IPS DF 4.7 (cell line): ENCODE data around the gene CHTOP.
"Not testable (repeated sequence)": the region's sequence is repeated elsewhere in the genome, so short reads cannot be mapped to it uniquely, and the experiment has no call there.

Source experiments
- DNase-seq: peaks from one replicate; pipeline ENCODE4 v3.0.0-alpha.2; 2013; ENCODE audit warnings: low spot score; ENCODE audit errors: extremely low read depth

Gene CHTOP

DNA sequence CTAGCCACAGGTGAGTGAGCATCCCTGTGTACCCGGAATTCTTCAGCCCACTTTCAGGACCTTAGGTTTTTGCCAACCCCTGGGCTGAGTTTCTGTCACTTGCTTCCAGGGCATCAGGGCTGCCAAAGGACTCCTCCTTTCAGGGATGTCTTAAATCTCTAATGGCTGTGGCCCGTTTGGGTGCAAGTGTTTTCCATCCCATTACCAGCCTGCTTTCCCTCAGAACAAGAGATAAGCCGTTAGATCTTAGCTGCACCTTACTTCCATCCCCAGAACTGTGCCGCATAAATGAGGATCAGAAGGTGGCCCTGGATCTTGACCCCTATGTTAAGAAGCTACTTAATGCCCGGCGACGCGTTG lies 25.3 kb downstream of the CHTOP start:
- DNase-seq = no peak

DNA sequence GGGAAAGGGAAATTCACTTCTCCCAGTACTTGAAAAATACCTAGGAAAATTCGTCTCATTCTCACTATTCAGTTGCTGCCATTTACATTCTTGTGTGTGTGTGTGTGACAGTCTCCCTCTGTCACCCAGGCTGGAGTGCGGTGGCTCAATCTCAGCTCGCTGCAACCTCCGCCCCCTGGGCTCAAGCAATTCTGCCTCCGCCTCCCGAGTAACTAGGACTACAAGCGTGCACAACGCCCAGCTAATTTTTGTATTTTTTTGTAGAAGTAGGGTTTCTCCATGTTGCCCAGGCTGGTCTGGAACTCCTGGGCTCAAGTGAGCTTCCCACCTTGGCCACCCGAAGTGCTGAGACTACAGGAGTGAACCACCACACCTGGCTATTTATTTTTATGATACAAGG lies 25.8 kb downstream of the CHTOP start:
- no peak for DNase-seq

- no peak for DNase-seq
Measured at GRCh38 chr1:153661111-153661708, 27.3 kb downstream of the CHTOP start.

DNA sequence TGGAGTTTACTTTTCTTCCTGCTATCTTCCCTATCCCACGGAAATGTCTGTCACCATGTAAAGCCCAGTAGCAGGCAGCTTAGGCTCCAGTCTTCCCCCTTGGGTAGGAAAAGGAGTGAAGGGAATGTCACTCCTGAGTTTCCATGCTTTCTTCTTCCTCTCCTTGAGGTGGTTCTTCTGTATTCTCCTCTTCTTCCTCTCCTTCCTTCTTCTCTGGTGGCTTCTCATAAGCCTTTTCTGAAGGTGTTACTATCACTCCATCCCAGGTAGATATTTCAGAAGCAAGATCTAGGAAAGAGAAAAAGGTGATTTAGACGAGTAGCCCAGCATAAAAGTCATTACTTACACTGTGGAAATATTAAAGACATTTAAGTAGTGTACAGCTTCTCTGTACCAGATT lies 28.4 kb downstream of the CHTOP start:
- DNase-seq = no peak

- DNase-seq = no peak
Measured at GRCh38 chr1:153663211-153663610, 29.3 kb downstream of the CHTOP start.

GRCh38 chr1:153667439-153667838 lies 33.6 kb downstream of the CHTOP start:
- DNase-seq = no peak

DNA sequence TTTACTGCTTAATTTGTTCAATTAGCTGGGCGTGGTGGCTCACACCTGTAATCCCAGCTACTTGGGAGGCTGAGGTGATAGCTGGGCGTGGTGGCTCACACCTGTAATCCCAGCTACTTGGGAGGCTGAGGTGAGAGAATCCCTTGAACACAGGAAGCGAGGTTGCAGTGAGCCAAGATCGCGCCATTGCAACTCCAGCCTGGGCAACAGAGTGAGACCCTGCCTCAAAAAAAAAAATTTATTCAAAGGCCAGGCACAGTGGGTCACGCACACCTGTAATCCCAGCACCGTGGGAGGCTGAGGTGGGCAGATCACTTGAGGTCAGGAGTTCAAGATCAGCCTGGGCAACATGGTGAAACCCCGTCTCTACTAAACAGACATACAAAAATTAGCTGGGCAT lies 34.8 kb downstream of the CHTOP start:
- DNase-seq = not testable (repeated sequence)

- DNase-seq = no peak
Measured at GRCh38 chr1:153669606-153670005, 35.7 kb downstream of the CHTOP start.

GRCh38 chr1:153670257-153670858 lies 36.5 kb downstream of the CHTOP start:
- no peak for DNase-seq

DNA sequence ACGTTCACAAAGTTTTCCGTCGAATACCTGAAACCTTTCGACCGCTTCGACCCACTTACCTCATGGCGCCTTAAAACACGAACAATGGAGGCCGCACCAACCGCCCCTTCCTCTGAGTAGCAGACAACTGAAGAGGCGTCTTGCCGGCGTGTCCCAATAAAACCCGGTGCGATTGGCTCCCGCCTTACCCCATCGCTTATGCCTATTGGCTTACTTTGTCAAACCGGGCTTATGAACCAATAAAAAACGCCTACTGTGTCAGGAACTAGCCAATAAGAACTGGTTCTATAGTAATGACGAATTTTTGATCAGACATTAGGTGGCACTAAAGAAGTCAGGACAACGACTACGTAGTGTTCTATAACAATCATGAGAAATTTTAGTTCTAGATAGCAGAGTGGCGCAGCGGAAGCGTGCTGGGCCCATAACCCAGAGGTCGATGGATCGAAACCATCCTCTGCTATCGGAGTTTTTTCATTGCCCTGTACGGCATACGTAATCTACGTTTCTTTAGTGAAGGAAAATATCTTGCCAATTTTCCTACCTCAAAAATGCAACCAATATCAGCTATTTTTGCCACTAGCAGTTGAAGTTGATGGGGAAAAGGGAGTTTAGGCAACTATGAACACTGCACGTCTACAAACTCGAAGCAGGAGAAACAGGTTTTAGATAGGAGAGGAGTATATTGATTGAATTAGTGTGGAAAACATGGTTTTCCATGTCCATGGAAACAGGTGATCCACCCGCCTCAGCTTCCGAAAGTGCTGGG lies 37.2 kb downstream of the CHTOP start, which contains the start of gene ILF2:
ILF2 (minus strand) TSS at position 135 of the 769 bp plus-strand sequence; CDS start at position 64, 71 bp downstream.
- peak; percentile 99 for DNase-seq

- not testable (repeated sequence) for DNase-seq
Measured at GRCh38 chr1:153671628-153672353, 37.9 kb downstream of the CHTOP start.

DNA sequence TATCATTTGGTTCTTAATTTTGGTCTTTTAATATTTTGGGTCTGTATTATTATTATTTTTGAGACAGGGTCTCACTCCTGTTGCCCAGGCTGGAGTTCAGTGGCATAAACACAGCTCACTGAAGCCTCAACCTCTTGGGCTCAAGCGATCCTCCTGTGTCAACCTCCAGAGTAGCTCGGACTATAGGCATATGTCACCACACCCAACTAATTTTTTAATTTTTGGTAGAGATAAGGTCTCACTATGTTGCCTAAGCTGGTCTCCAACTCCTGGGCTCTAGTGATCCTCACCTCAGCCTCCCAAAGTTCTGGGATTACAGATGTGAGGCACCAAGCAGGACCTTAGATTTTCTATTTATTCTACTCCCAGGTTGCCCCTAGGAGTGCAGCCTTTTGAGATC lies 39.6 kb downstream of the CHTOP start:
- DNase-seq = no peak

- no peak for DNase-seq
Measured at GRCh38 chr1:153677718-153678518, 44.1 kb downstream of the CHTOP start.

DNA sequence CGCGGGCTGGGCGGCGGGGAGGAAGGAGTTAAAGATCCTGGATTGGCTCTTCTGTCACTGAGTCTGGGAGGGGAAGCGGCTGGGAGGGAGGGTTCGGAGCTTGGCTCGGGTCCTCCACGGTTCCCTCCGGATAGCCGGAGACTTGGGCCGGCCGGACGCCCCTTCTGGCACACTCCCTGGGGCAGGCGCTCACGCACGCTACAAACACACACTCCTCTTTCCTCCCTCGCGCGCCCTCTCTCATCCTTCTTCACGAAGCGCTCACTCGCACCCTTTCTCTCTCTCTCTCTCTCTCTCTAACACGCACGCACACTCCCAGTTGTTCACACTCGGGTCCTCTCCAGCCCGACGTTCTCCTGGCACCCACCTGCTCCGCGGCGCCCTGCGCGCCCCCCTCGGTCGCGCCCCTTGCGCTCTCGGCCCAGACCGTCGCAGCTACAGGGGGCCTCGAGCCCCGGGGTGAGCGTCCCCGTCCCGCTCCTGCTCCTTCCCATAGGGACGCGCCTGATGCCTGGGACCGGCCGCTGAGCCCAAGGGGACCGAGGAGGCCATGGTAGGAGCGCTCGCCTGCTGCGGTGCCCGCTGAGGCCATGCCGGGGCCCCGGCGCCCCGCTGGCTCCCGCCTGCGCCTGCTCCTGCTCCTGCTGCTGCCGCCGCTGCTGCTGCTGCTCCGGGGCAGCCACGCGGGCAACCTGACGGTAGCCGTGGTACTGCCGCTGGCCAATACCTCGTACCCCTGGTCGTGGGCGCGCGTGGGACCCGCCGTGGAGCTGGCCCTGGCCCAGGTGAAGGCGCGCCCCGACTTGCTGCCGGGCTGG lies 44.9 kb downstream of the CHTOP start, which contains the start of gene NPR1:
NPR1 (plus strand) TSS at position 170 of the 818 bp plus-strand sequence; CDS start at position 591, 421 bp downstream.
- no peak for DNase-seq

DNA sequence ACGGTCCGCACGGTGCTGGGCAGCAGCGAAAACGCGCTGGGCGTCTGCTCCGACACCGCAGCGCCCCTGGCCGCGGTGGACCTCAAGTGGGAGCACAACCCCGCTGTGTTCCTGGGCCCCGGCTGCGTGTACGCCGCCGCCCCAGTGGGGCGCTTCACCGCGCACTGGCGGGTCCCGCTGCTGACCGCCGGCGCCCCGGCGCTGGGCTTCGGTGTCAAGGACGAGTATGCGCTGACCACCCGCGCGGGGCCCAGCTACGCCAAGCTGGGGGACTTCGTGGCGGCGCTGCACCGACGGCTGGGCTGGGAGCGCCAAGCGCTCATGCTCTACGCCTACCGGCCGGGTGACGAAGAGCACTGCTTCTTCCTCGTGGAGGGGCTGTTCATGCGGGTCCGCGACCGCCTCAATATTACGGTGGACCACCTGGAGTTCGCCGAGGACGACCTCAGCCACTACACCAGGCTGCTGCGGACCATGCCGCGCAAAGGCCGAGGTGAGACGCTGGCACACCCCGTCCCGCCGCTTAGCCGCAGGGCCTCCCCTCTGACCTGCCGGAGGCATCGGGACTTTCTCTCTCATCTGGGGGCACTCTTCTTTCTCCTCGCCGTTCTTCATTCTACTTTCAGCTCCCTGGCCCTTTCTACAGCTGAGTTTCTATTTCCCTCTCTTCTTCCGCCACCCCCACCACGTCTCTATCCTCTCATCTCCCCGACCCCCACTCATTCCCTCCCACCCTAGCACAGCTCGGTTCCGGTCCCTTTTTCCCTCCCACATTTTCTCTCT lies 45.7 kb downstream of the CHTOP start:
- no peak for DNase-seq

GRCh38 chr1:153680120-153680403 lies 46.2 kb downstream of the CHTOP start:
- DNase-seq = no peak

DNA sequence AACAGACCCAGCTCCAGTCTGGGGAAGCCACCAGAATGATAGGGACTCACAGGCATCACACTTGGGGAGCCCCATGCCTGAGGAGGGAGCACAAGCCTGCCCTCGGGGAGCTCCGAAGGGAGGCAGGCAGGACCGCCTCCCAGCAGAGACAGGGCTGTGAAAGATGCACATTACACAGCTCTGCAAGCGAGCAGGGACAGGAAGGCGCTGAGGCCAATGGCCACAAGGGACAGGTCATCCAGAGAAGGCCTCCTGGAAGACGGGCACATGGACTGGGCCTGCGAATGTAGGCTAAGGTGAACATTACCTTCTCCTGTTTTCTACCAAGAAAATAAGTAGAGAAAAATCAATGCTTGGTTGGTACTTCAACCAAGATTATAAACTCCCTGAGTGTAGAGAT lies 48.9 kb downstream of the CHTOP start:
- no peak for DNase-seq

DNA sequence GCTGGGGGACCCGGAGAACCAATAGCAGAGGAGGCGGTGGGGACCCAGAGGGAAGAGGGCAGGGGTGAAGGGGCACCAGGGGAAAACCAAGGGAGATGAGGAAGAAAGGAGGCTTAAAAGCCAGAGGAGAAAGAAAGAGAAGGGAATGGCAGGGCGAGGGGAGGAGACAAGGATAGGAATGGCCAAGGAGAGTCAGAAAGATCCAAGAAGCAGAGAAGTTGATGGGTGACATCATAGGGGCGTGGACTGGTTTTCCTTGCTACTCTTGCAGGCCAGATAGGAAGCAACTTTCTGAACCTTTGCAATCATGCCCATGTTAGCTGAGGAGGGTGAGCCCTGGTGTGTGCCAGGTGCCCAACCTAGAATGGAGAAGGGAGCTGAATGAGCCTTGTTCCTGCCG lies 50.0 kb downstream of the CHTOP start:
- DNase-seq = no peak

DNA sequence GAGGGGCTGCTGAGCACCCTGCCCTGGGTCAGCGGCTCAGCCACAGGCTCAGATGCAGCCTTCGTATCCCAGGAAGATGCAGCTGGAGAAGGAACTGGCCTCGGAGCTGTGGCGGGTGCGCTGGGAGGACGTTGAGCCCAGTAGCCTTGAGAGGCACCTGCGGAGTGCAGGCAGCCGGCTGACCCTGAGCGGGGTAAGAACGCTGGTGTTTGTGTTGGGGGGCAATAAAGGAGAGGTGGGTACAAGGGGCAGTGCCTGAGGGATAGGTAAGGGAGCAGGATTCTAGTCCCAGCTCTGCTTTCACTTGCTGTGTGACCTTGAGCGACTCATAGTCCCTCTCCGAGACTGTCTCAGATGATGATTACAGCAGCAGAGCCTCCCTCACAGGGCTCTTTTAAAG lies 51.0 kb downstream of the CHTOP start:
- no peak for DNase-seq
